Medulla oblongata (tissue), 1 donor: Measurements from ENCODE around the gene MYCL.
"Not testable (repeated sequence)": the region's sequence is repeated elsewhere in the genome, so short reads cannot be mapped to it uniquely, and the experiment has no call there.

Experiments used
- DNase-seq: peaks from one replicate; pipeline ENCODE4 v3.0.0-alpha.2; 2015; ENCODE audit errors: extremely low spot score

Gene MYCL

DNA sequence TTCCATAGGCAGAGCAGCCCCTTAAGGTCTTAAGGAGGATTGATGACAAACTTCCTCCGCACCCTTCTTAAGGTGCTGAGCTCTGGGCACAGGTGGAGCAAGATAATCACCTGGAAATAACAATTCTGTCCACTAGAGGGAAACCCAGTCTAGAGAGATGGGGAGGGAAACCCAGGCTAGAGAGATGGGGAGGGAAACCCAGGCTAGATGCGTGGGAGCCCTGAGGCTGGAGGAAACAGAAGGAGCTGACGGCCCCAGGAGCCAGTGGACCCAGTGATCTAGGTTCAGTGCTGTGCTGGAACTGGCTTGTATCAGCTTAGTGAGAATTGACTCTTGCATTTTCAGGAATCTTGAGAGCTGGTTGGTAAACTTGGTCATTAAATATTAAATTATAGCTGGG lies 17.8 kb upstream of the MYCL start:
- peak; percentile 82 for DNase-seq

DNA sequence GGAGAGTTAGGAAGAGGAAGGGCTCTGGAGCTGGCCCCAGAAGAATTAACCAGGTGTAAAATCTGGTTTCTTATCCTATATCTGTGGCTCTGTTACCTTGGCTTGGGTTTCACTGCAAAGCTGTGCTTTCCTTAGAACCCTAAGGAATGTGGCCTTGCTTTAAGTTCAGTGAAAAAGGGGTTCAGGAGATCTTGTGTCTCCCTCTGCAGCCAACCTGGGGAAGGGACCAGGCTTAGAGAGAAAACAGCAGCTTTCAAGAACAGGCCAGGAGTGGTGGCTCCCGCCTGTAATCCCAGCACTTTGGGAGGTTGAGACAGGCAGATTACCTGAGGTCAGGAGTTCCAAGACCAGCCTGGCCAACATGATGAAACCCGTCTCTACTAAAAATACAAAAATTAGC lies 16.1 kb upstream of the MYCL start:
- no peak for DNase-seq

DNA sequence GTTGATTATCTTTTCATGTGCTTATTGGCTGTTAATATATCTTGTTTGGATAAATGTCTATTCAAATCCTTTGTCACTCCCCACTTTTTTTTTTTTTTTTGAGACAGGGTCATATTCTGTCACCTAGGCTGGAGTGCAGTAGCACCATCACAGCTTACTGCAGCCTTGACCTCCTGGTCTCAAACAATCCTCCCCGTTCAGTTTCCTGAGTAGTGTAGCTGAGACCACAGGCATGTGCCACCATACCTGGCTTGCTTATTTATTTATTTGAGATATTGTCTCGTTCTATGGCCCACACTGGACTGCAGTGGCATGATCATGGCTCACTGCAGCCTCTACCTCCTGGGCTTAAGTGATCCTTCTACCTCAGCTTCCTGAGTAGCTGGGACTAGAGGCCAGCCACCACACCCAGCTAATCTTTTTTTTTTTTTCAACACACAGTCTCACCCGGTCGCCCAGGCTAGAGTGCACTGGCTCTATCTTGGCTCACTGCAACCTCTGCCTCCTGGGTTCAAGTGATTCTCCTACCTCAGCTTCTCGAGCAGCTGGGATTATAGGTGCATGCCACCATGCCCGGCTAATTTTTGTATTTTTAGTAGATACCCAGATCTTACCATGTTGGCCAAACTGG lies 13.9 kb upstream of the MYCL start:
- no peak for DNase-seq

DNA sequence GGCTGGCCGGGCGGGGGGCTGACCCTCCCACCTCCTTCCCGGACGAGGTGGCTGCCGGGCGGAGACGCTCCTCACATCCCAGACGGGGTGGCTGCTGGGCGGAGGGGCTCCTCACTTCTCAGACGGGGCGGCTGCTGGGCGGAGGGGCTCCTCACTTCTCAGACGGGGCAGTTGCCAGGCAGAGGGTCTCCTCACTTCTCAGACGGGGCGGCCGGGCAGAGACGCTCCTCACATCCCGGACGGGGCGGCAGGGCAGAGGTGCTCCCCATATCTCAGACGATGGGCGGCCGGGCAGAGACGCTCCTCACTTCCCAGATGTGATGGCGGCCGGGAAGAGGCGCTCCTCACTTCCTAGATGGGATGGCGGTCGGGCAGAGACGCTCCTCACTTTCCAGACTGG lies 11.4 kb upstream of the MYCL start:
- not testable (repeated sequence) for DNase-seq

DNA sequence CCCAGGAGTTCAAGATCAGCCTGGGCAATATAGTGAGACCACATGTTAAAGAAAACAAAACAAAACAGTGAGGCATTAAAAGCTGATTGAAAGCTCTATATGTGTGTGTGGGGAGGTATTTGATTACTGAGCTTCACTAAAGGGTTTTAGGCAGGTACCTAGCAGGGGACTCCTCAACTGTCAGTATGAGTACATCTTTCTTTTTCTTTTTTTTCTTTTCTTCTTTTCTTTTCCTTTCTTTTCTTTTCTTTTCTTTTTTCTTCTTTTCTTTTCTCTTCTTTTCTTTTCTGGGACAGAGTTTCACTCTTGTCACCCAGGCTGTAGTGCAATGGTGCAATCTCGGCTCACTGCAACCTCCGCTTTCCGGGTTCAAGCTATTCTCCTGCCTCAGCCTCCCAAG lies 8.5 kb upstream of the MYCL start:
- DNase-seq: no peak

DNA sequence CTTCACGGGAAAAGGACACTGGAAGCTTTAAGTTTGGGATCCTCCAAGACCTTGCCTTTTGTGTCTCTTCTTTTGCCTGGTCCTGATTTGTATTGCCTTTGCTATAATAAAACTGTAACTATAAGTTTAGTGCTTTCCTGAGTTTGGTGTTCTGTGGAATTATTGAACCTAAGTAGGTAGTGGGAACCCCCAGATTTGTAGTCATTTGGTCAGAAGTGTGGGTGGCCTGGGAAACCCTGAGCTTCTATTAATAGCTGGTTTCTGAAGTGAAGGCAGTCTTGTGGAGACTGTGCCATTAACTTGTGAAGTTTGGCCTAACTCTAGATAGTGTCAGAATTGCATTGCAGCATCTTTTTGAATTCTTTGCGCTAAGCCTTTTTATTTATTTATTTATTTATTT lies 6.8 kb upstream of the MYCL start:
- DNase-seq: no peak

DNA sequence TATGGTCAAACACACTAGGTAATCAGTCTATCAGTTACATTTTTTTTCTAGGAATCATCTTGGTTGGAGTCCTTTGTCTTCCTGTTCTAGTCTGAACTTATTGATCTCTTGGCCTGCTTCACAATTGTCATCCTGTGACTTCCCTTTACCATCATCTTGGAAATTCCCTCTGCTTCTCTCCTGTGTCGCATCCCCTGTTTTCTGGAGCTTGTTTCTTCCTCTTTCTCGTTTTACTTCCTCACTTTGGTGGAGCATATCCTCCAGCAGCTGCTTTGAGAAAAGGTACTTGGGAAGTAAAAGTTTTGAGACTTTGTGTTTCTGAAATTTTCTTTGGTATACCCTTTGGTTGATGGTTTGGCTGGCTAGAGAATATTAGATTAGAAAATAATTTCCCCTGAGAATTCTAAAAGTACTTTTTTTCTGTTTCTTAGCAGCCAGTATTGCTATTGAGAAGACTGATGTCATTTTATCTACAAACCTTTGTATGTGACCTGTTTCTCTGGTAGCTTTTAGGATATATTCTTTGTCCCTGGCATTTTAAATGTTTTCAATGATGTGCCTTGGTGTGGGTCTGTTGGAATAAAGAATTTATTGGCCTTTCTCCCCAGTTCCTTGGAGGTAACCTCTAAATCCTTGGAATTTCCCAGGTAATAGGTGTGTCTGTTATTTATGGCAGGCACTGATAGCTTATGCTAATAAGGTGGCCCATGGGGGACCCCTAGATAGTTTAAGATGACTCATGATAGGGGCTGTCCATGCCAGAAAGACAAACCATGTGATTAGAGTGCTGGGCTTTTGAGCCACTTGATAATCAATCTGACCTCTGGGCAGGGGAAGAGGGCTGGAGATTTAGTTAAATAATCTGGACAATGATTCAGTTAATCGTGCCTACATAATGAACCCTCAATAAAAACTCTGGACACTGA lies 6.1 kb upstream of the MYCL start:
- DNase-seq: peak; percentile 72

DNA sequence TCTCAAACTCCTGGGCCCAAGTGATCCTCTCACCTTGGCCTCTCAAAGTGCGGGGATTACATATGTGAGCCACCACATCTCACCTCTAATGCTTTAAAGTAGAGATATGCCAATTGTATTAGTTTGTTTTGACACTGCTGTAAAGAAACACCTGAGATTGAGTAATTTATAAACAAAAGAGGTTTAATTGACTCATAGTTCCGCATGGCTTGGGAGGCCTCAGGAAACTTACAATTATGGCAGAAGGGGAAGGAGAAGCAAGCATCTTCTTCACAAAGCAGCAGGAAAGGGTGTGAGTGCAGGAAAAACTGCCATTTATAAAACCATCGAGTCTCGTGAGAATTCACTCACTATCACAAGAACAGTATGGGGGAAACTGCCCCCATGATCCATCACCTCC lies 3.5 kb upstream of the MYCL start:
- DNase-seq: no peak

DNA sequence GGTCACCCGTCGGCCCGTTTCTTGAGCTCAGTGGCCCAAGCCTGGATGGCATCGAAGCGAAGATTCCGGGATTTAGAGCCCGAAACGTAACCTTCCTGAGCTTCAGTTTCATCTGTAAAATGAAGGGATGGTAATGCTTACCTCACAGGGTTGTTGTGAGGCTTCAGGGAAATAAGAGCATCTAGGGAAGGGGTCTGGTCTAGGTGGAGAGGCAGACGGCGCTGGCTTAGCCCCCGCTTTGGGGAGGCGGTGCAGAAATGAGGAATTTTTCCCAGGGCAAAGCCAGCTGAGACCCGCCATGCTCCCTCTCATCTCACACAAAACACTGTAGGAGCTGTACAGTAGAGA lies 717 bp upstream of the MYCL start:
- no peak for DNase-seq

DNA sequence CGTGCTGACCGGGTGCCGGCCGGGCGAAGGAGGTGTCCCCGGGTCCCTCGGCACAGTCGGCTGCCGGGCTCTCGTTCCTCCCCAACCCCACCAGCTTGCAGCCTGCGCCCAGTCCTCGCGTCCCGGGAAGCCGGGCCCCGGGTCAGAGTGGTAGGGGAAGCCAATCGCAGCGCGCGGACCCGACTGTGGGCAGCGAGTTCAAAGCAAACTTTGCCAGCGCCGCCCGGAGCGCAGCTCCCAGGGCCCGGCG lies 328 bp downstream of the MYCL start:
- no peak for DNase-seq

DNA sequence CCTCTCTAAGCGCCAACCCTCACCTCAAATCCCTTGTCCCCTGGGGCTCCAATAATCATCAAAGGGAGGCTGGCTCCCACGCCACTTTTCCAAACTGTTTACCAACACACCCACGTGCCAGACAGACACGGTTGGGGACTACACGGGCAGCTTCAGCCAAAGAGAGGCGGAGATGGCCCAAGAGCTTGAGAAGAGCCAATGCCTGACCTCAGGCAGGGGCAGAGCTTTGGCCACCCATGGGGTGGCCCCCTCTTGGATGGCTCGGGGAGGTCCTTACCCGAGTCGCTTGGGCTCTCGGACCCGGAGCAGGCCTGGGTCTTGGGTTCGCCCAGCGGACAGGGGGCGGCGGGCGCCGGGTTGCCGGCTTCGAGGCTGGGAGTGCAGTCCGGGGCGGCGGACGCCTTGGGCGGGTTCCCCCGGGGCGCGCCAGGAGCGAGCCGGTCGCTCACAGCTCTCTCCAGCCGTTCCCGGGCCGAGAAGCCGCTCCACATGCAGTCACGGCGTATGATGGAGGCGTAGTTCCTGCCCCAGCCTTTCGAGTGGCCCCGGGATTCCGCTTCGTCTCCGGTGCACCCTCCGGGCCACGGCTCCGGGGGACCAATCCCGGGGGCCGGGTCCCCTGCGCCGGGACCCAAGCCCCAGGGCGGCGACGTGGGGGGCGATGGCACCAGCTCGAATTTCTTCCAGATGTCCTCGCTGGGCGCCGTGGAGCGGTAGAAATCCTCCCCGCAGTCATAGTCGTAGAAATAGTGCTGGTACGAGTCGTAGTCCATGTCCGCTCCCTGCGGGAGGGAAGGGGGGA lies 854 bp downstream of the MYCL start:
- no peak for DNase-seq

DNA sequence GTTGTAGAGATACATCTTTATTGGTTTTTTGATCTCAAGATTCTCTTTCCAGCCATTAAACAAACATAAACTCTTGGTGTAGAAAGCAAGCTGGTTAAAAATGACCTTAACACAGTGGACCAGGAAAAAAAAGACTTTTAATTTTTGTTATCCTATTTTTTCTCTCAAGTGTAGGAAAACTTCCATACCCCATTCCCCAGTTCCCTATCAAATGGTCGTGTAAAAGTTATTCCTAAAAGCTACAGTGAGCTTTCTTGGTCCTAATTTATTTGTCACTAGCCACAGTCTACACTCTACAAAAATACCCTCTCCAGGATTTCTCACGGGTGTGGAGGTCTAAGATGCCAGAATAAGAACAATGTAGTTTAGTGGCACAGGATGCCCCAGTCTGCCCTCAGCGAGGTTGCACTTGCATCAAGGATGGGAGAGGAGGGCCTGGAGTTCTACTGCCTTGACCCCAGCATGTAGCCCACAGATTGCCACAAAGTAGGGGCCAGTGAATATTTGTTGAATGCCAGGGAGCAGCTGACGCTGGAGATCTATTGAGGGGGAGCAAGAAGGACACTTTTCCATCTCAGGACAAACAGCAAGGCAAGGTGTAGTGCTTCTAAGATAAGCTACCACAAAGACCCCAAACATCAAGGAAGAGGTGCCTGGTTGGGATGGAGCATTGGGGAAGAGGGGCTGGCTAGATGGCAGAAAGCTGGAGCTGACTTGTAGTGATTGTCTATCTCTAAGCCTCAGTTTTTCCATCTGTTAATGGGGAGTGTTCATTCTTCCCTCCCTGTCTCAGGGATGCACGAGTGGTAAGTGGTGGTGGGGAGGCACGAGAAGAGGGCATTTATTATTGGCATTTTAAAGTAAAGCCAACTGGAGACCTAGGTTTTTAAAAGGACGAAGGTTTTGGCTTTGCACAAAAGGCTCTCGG lies 1.8 kb downstream of the MYCL start:
- no peak for DNase-seq

DNA sequence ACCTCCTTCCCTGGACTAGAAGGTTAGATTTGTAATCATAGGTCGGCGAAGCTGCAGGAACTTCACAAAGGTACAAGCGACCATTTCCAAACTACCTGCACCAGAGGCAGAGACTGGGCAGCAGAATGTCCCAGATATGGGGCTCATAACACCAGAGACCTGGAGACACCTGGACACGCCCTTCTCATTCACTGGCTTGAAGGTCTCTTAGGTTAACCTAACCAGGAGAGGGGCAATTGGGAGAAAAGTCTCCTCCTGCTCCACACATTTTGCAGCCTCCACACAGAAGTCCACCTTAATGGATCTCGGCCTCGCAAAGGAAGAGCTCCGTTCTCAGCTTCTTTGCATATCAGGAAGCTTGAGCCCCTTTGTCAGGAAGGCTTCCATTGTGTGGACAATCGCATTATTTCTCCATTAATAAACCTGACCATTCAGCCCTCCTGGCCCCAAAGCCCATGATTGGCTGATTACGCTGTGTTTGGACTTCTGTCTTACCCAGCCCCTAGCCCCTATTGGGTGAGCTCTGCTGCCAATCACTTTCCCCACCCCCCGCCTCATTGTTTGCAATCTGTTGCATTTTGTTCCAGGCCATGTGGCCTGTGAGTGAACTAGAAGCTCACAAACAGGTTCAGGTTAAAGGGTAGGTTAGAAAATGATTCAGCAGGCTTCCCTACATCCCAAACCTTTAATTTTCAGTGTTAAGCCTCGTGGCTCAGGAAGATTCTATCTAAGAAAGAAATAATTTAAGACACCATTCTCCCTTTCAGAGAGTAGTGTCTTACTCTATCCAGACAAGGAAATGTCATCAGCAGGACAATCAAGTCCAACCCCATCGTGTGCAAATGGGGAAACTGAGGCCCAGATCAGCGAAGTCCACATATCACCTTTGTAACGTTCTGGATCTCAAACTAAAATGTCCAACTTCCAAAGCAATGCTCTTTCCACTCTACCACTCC lies 2.8 kb downstream of the MYCL start:
- DNase-seq: peak; percentile 77

DNA sequence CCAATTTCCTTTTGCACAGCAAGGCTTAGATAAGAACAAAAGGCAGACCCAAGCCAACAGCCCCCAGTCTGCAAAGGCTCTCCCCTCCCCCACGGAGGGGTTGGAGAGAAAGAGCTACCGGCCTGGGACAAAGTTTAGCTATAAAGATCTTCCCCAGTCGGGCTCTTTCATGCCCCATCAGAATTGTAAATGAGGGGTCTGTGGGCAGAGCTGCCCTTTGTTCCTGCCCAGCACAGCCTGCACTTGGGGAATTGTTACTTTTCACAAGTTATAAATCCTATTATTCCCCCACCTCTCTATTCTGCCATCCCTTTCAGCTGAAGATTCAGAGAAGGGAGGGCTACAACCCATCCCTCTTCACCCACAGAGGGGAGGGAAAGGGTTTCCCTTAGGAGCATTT lies 3.5 kb downstream of the MYCL start:
- DNase-seq: no peak

DNA sequence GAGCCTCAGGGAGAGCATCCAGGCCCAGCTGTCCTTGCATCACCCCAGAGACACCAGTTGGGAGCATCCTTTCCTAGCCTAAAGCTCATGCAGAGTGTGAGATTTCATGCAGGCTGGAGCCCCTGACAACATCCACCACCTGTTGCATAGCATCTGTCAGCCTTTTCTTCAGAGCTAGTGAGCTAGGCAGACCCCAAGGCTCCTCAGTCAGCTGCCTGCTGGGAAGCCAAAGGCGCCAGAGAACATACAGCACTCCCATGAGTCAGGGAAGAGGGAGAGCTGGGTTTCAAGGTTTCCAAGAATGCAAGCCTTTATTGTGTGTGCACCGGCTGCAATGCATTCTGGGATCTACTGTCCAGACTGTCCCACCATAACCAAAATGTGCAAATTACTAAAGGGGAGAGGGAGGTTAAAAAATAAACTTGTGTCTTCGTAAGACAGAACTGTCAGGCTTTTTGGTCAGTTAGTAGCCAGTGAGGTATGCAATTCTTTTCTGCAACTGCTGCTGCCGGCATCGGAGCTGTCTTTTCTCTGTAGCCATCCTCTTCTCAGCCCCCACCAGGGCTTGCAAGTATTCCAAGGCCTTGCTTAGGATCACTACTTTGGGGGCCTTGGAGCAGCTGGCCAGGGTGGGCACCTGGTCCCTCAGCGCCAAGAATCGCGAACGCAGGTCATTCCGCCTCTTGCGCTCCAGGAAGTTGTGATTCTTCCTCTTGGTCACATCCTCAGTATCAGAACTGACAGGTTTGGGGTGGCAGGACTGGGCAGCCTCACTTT lies 4.6 kb downstream of the MYCL start:
- no peak for DNase-seq

DNA sequence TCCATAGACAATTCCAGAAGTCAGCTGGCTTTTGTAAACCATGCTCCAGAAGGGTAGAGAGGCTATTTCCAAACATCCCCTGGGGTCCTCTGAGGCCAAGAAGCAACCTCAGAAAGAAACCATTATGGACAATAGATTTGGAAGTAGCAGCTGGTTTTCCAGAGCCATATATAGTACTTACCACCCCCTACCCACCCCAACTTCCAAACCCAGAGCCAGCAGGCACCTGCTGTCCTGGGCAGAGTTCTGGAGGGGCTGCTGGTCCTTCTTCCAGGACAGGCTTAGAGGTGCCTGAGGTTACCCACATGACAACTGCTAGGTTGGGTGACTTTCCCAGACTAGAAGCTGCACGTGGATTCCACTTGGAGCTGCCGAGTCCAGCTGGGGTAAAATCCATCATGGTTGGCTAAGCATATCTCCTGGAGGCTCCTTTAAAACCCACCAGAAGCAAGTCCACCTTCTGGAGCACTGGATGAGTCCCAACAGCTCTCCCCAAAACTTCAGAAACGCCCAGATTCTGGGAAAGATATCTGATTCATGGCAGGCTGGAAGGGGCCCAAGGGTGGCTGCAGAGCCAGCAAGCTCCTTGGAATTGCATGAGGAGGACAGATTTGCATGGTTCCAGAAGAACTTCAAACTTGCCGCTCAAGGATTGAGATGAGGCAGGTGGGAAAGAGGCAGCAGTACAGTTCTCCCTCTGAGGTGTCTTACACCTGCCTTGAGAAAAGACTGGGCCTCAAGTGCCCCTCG lies 5.8 kb downstream of the MYCL start:
- no peak for DNase-seq

DNA sequence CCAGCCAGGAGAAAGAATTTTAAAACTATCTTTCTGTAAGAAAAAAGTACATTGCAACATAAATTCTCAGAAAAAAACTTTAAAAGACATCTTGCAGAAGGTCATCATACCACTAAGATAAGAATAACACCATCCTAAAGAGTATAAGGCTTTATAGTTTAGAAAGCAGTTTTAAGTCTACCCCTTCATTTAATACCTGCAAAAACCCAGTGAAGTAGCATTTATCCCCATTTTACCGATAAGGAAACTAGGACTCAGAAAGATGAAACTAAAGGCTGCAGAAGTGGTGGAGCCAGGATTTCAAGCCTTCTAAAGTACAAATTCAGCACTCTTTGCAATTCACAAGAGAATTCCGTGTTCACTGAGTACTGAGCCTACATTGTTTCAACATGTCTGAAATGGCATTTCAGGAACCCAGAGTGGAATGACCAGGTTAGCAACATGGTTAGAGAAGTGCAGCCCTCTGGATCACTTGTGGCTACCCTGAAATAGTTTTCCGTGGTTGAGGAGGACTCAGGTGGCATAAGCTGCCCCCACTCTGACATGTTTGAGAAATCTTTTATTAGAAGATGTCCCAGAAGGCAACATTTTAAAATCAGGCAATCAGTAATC lies 6.7 kb downstream of the MYCL start:
- no peak for DNase-seq
